Natural killer cell treated with Interleukin-12 subunit alpha and Interleukin-12 subunit beta and Interleukin-15 and Interleukin-18, amount 100 ng/mL, for 72 hours (primary cell): ENCODE measurements around the gene KCNK2. TPM values are rescaled to one million over a fixed set of nuclear protein-coding genes. Genes with fewer than 3 reads are reported as not detected.

Experiments used
- ATAC-seq, 2 donors: fragments of 150-1000 bp; cut with Tn5 transposase in 1 of 2; sonication (Bioruptor Pico), chemical (Tn5 transposase) in 1 of 2; 2 replicates each; pipeline ENCODE4 v1.10.0; 2021
- DNase-seq: peaks from one replicate; pipeline ENCODE4 v3.0.0; 2022; ENCODE audit warnings: low spot score
- H3K27ac Mint-ChIP-seq, 2 donors: 1 replicate in 1 of 2; 2 replicates in 1 of 2; pipeline ENCODE4 v1.8.0; 2022; ENCODE audit warnings: mixed read lengths in 2 of 2, mild to moderate bottlenecking in 1 of 2, moderate library complexity in 1 of 2
- H3K27me3 Mint-ChIP-seq, 2 donors: 1 replicate in 1 of 2; 2 replicates in 1 of 2; pipeline ENCODE4 v1.8.0; 2022; ENCODE audit warnings: mixed read lengths in 2 of 2
- H3K36me3 Mint-ChIP-seq: one replicate; pipeline ENCODE4 v1.8.0; 2022; ENCODE audit warnings: mixed read lengths
- H3K4me1 Mint-ChIP-seq, 2 donors: 1 replicate in 1 of 2; 2 replicates in 1 of 2; pipeline ENCODE4 v1.8.0; 2022; ENCODE audit warnings: low read depth in 2 of 2, mixed read lengths in 2 of 2, mild to moderate bottlenecking in 1 of 2
- H3K4me3 Mint-ChIP-seq: one replicate; pipeline ENCODE4 v1.8.0; 2022; ENCODE audit warnings: mixed read lengths
- H3K9me3 Mint-ChIP-seq: 2 replicates; pipeline ENCODE4 v1.8.0; 2022; ENCODE audit warnings: mixed read lengths
- total RNA-seq, 2 donors: library from RNA; stranded (reverse); gene quantifications; one replicate each; pipeline ENCODE4 v1.2.3, GENCODE V29; 2022

The KCNK2 gene
- total RNA-seq, 2 donors from 2014 or later, result not detected

DNA sequence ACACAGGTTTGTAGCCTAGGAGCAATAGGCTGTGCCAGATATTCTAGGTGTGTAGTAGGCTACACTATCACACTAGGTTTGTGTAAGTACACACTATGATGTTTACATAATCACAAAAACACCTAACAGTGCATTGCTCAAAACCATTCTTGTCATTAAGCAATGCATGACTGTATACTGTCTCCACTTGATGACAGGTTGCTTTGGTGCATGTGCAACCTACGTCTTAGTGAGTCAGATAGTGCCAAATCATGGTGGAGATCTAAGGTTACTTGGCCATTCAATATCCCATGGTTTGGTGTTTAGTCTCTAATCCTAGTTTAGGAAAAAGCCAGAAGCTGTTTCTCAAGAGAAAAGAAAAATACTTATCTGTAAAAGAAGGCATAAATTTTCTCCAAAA lies 181.1 kb downstream of the KCNK2 start:
- H3K27ac Mint-ChIP-seq, result no peak overlapping the region
- no peak overlapping the region for H3K4me3 Mint-ChIP-seq
- no peak for DNase-seq
- peaks cover 10% of the 10 kb centered on the region for H3K9me3 Mint-ChIP-seq
- H3K36me3 Mint-ChIP-seq, result no peaks in the 10 kb centered on the region
- ATAC-seq, result no peak
- H3K4me1 Mint-ChIP-seq, result no peaks in the 10 kb centered on the region
- no peaks in the 10 kb centered on the region for H3K27me3 Mint-ChIP-seq

DNA sequence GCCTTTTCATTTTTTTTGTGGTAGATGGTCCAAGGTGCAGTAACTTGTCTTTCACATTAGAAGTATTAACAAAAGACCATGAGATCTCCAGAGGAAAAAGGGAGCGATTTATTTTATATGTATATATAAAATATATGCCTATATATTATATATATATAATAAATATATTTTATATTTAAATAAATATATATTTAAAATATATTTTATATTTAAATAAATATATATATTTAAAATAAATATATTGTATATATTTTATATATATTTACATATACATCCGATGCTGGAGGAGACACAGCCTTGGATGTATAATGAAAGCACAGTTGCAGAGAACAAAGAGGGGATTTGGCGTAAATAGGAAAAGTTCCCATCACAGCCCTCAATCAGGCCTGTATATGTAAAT lies 182.1 kb downstream of the KCNK2 start:
- DNase-seq, result no peak

DNA sequence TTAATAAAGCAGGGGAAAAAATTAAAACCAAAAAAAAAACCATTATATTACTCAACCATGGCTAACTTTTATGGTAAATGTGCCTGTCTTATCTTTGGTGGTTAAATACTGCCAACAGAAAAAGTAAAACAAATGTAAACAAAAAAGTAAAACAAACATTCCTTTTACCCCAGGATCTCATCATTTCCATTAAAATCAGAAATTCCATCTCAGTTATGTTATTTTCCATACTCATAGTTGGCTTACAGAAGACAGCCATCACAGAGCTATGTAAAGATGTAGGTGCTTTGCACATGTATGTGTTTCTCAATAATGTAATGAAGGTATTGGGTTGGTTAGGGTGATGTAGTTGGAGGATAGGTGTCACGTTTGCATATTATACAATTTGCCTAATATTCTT lies 185.0 kb downstream of the KCNK2 start:
- ATAC-seq (no peak), DNase-seq (no peak)
- Mint-ChIP-seq H3K4me1 (no peaks in the 10 kb centered on the region), H3K27me3 (no peaks in the 10 kb centered on the region), H3K36me3 (peaks cover 6% of the 10 kb centered on the region), H3K4me3 (no peak overlapping the region), H3K27ac (no peak overlapping the region), H3K9me3 (peaks cover 13% of the 10 kb centered on the region)

More for the DNA sequence above, 182.1 kb downstream of the KCNK2 start:
- no peak for ATAC-seq
- Mint-ChIP-seq H3K36me3 (no peaks in the 10 kb centered on the region), H3K4me1 (no peaks in the 10 kb centered on the region), H3K9me3 (peaks cover 5% of the 10 kb centered on the region), H3K4me3 (no peak overlapping the region), H3K27me3 (no peaks in the 10 kb centered on the region), H3K27ac (no peak overlapping the region)

DNA sequence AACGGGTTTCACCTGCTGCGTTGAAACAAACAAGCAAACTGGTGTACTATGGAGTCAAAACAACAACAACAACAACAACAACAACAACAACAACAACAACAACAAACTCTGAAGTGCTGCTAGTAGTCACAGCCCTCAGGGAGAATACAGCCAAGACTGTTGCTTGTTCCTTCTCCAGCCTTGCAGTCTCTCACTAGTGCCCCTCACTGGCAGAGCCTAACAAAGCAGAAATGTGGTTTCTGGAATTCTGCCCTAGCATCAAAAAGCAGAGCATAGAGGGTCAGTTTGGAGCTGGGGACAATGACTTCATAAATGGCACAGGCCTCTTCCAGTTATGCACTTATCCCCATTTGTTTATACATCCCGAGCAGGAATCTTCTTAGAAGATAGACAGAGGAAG lies 187.4 kb downstream of the KCNK2 start:
- H3K9me3 Mint-ChIP-seq, result peaks cover 14% of the 10 kb centered on the region
- ATAC-seq, result no peak
- no peak overlapping the region for H3K4me3 Mint-ChIP-seq
- H3K27ac Mint-ChIP-seq, result no peak overlapping the region
- H3K4me1 Mint-ChIP-seq, result no peaks in the 10 kb centered on the region
- H3K27me3 Mint-ChIP-seq, result no peaks in the 10 kb centered on the region
- peaks cover 6% of the 10 kb centered on the region for H3K36me3 Mint-ChIP-seq
- DNase-seq, result no peak

DNA sequence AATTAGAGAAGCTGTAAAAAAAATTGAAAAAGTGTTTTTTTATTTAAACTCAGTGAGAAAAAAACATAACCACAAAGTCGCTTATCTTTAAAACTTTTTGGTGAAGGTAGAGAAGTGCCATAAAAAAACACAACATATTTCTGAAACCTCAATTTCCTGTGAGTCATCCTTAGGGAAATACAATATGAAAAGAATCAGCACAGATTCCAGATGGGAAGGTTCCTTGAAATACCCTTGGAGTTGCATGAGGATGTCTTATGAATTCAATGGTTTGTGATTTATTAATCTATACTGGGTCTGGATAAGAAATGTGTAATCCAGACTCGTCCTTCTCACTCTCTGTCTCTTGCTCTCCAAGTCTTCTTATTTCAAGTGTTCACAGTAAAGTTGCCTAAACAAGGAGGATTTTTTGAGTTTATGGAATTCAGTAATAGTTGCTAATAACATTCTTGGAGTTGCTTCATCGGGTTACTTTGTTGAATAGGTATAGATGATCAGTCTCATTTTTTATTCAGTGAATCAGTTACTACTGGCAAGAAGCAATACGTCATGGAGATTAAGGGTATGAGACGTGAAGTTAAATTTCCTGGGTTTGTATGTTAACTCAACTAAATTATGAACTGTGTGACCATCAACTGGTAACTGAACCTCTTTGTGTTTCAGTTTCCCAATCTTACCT lies 191.4 kb downstream of the KCNK2 start:
- no peak for ATAC-seq
- Mint-ChIP-seq H3K9me3 (peaks cover 16% of the 10 kb centered on the region), H3K4me3 (no peak overlapping the region), H3K4me1 (no peaks in the 10 kb centered on the region), H3K36me3 (peaks cover 6% of the 10 kb centered on the region), H3K27ac (no peak overlapping the region), H3K27me3 (no peaks in the 10 kb centered on the region)
- no peak for DNase-seq

DNA sequence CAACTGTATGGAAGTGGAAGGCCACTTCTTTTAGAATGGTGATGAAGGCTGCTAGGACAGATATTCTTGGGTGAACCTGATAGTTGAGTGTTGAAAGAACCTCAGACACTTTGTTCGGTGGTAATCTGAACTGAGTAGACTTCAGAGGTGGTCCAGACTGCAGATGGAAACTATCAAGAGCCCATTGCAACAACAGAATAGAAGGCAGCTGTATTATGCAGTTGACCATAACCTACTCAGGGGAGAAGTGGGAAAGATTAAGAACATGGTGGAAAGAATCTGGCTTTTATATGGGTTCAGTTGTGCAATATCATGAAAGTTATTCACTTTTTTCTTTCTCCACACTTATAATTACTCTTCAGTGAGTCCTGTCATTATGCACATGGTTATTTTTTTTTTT lies 194.0 kb downstream of the KCNK2 start:
- Mint-ChIP-seq H3K4me3 (no peak overlapping the region), H3K4me1 (no peaks in the 10 kb centered on the region), H3K27ac (no peak overlapping the region), H3K27me3 (no peaks in the 10 kb centered on the region), H3K9me3 (peaks cover 8% of the 10 kb centered on the region), H3K36me3 (no peaks in the 10 kb centered on the region)
- no peak for DNase-seq
- no peak for ATAC-seq

DNA sequence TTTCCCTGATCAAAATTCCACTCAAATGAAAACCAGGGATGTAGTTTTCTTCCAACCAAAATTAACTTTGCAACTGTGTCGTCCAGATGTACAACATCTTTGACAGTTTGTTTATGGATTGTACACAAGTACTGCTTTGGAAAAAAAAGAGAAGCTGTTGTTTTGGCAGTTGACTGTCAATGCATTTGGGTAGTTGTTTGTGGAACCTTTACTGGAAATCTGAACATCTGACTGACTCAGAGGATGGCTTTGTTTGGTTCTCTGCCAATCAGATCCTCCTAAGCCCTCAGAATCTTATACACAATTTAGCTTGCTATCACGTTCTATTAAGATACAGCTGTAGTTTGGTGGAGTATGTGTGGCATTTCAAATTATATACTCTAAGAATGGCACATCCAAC lies 195.0 kb downstream of the KCNK2 start:
- H3K27ac Mint-ChIP-seq, result no peak overlapping the region
- no peaks in the 10 kb centered on the region for H3K4me1 Mint-ChIP-seq
- no peaks in the 10 kb centered on the region for H3K36me3 Mint-ChIP-seq
- DNase-seq (no peak), ATAC-seq (no peak)
- H3K27me3 Mint-ChIP-seq, result no peaks in the 10 kb centered on the region
- H3K4me3 Mint-ChIP-seq, result no peak overlapping the region
- peaks cover 13% of the 10 kb centered on the region for H3K9me3 Mint-ChIP-seq

DNA sequence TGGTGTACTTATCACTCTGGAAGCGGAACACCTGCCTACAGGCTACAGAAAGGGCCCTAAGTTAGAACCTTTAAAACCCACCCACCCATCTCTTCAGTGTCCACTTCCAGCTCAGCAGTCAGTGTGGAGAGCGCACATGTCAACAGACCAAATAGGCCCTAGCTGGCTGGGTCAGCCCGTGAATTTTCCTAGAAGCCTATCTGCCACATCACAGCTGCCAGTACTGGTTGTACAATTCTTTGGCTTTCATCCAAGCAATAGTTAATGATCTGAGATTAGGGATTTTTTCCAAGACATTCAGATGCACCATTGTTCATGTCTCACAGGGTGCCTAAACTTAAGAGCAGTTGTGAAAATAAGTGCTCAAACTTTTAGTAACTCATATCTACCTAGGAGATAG lies 197.1 kb downstream of the KCNK2 start:
- DNase-seq (no peak), ATAC-seq (no peak)
- H3K27me3 Mint-ChIP-seq, result no peaks in the 10 kb centered on the region
- H3K4me3 Mint-ChIP-seq, result no peak overlapping the region
- H3K4me1 Mint-ChIP-seq, result no peaks in the 10 kb centered on the region
- H3K36me3 Mint-ChIP-seq, result no peaks in the 10 kb centered on the region
- H3K27ac Mint-ChIP-seq, result no peak overlapping the region
- H3K9me3 Mint-ChIP-seq, result peaks cover 11% of the 10 kb centered on the region

DNA sequence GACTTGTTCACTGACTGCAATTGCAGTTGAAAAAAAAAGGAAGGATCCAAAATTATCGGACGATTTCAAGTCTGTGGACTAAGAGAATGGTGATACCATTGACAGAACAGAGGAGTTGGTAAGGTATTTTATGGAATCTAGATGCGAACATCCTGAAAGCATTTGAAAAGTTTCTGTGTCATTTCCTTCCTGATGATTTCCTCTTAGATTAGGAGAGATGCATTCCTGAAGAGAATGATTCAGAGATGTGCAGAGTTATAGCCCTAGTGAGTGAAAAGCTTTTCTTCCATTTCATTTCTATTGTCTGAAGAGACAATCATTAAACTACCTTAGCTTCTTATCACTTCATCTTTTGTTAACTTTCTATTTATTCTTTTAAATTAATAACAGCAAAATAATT lies 200.0 kb downstream of the KCNK2 start:
- no peaks in the 10 kb centered on the region for H3K4me1 Mint-ChIP-seq
- DNase-seq, result no peak
- H3K9me3 Mint-ChIP-seq, result peaks cover 9% of the 10 kb centered on the region
- no peaks in the 10 kb centered on the region for H3K27me3 Mint-ChIP-seq
- no peak for ATAC-seq
- no peaks in the 10 kb centered on the region for H3K36me3 Mint-ChIP-seq
- H3K4me3 Mint-ChIP-seq, result no peak overlapping the region
- H3K27ac Mint-ChIP-seq, result no peak overlapping the region

DNA sequence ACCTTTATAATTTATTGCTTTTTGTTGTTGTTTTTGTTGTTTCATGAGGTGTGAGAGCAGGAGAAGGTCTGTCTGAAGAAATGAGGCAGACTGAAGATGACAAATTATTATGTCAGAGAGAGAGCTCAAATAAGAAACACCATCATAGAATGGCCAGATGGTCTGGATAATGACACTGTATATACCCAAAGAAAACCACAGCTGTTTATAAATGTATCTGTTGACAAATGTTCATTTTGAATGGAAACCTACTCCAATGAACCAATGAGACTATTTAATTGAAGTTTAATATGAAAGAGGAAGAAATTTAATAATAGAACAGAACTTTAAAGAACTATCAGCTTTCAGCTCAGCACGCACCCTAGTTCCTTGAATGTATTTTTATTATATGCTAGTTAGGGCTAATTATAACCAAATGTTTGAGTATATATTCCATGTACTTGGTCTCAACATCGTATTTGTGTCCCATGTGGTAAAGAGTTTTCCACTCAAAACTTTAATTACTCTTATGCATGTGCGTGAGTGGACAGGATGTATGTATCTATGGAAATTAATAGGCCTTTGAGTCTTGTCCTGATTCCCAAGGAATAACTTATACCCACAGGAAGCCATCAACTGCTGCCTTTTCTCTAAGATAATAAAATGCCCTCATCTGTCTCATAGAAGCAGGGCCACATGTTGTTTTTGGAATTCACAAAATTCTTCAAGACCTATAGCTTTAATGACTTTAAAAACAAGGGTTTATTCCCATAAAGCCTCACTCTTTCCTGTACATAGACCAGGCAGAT lies 202.7 kb downstream of the KCNK2 start:
- Mint-ChIP-seq H3K27me3 (no peaks in the 10 kb centered on the region), H3K4me3 (no peak overlapping the region), H3K27ac (no peak overlapping the region), H3K4me1 (no peaks in the 10 kb centered on the region), H3K36me3 (no peaks in the 10 kb centered on the region), H3K9me3 (peaks cover 20% of the 10 kb centered on the region)
- no peak for ATAC-seq
- DNase-seq, result no peak
